RWPE2 (cell line): ENCODE results near the gene ASTN2.

Experiments
- ATAC-seq: fragments of 200-7000 bp; cut with Tn5 transposase; 3 replicates; pipeline ENCODE4 v1.9.1; 2021; ENCODE audit warnings: low read depth
- DNase-seq: peaks from one replicate; pipeline ENCODE4 v3.0.0-alpha.2; 2020; ENCODE audit warnings: low spot score
- H3K27ac ChIP-seq: fragments of 450-650 bp; 2 replicates; pipeline ENCODE4 v1.5.1; 2017; ENCODE audit warnings: mild to moderate bottlenecking; ENCODE audit not compliant: poor library complexity, severe bottlenecking
- H3K27me3 ChIP-seq: fragments of 250-450 bp; sonication (Bioruptor Pico); 2 replicates; pipeline ENCODE4 v1.5.1; 2021; ENCODE audit warnings: mild to moderate bottlenecking, moderate library complexity; ENCODE audit not compliant: insufficient read depth, poor library complexity, severe bottlenecking
- H3K36me3 ChIP-seq: fragments of 250-450 bp; sonication (Bioruptor Pico); 2 replicates; pipeline ENCODE4 v1.5.1; 2020; ENCODE audit warnings: low read depth, mild to moderate bottlenecking, moderate library complexity
- H3K4me1 ChIP-seq: fragments of 250-450 bp; sonication (Bioruptor Pico); 2 replicates; pipeline ENCODE4 v1.5.1; 2021; ENCODE audit warnings: mild to moderate bottlenecking, moderate library complexity; ENCODE audit not compliant: insufficient read depth, poor library complexity, severe bottlenecking
- H3K4me3 ChIP-seq: fragments of 250-450 bp; sonication (Bioruptor Pico); 2 replicates; pipeline ENCODE4 v1.5.1; 2021; ENCODE audit warnings: mild to moderate bottlenecking, moderate library complexity; ENCODE audit not compliant: severe bottlenecking
- H3K9me3 ChIP-seq: fragments of 250-450 bp; sonication (Bioruptor Pico); 2 replicates; pipeline ENCODE4 v1.5.1; 2021; ENCODE audit warnings: mild to moderate bottlenecking, moderate library complexity; ENCODE audit not compliant: severe bottlenecking
- TF ChIP-seq, protein P1 (sequence below): fragments of 450-650 bp; IDR thresholded peaks from one replicate; pipeline ENCODE4 v1.5.1; 2017; ENCODE audit warnings: mild to moderate bottlenecking, moderate library complexity; ENCODE audit not compliant: poor library complexity, severe bottlenecking

The ASTN2 gene

DNA sequence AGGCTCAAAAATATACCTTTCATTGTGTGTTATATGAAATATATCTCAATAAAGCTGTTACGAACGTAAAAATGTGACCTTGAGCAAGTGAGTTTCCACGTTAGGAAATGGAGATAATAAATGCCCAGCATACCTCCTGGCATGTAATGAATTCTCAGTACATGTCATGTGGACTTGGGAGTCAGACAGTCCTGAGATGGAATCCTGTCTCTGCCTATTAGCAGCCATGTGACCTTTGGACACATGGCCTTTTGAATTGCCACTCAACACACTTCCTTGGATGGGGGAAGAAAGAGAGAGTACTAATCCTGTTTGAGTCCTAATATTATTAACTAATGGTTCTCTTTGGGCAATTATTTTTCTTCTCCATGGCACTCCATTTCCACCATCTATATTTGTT lies 702.1 kb downstream of the ASTN2 start:
- ATAC-seq (no peak), DNase-seq (no peak)
- Histone ChIP-seq H3K4me1 (no peaks in the 10 kb centered on the region), H3K27ac (no peak overlapping the region), H3K27me3 (no peaks in the 10 kb centered on the region), H3K9me3 (no peaks in the 10 kb centered on the region), H3K4me3 (no peak overlapping the region), H3K36me3 (no peaks in the 10 kb centered on the region)
- TF ChIP-seq, protein P1, sequence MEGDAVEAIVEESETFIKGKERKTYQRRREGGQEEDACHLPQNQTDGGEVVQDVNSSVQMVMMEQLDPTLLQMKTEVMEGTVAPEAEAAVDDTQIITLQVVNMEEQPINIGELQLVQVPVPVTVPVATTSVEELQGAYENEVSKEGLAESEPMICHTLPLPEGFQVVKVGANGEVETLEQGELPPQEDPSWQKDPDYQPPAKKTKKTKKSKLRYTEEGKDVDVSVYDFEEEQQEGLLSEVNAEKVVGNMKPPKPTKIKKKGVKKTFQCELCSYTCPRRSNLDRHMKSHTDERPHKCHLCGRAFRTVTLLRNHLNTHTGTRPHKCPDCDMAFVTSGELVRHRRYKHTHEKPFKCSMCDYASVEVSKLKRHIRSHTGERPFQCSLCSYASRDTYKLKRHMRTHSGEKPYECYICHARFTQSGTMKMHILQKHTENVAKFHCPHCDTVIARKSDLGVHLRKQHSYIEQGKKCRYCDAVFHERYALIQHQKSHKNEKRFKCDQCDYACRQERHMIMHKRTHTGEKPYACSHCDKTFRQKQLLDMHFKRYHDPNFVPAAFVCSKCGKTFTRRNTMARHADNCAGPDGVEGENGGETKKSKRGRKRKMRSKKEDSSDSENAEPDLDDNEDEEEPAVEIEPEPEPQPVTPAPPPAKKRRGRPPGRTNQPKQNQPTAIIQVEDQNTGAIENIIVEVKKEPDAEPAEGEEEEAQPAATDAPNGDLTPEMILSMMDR, result no peak

DNA sequence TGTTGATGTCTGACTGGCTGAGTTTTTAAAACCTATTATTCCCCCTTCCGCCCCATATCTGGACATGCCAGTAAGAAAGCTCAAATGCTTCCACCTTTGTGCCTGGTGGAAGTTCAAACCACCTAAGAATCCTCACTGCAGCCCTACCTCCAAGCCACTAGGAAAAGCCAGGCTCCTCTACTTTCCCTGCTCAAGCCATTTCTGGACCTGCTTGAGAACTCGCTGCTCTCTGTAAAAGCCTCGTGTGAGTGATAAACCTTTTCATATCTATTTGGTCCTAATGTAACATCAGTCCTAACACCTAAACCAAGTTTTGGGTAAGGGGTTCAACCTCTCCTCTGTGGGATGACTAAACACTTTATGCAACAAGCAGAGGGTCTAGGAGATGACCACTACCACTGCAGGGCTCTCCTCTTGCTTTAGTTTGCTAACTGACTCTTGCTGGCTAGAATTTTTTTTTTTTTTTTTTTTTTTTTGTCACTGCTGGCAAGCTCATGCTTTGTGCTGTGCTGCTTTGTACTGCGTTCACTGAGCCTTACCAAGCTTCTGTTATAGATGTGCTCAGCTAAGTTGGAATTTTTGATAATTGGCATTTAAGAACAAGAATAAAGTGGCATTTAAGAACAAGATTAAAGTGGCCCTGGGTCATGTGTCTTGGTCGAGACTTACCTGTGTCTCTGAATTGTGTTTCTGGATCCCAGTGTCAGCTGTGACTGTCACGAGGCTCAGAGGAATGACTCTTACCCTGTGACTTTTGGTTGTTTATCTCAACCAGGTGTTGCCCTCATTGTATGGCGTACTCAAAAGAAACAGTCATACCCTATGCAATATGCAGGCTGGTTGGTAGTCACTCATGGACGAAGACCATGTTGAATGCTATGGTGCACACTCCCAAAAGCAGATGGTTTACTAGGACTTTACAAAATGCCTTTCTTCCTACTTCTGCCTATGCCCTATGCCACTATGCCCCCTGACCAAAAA lies 708.3 kb downstream of the ASTN2 start:
- peaks cover 6% of the 10 kb centered on the region; the same call in 1 of the 2 replicates for H3K36me3 ChIP-seq
- peaks cover 10% of the 10 kb centered on the region for H3K4me1 ChIP-seq
- no peak overlapping the region for H3K27ac ChIP-seq
- DNase-seq (no peak), ATAC-seq (no peak)
- no peak overlapping the region for H3K4me3 ChIP-seq
- H3K9me3 ChIP-seq, result no peaks in the 10 kb centered on the region
- TF ChIP-seq, protein P1, result no peak
- no peaks in the 10 kb centered on the region for H3K27me3 ChIP-seq

DNA sequence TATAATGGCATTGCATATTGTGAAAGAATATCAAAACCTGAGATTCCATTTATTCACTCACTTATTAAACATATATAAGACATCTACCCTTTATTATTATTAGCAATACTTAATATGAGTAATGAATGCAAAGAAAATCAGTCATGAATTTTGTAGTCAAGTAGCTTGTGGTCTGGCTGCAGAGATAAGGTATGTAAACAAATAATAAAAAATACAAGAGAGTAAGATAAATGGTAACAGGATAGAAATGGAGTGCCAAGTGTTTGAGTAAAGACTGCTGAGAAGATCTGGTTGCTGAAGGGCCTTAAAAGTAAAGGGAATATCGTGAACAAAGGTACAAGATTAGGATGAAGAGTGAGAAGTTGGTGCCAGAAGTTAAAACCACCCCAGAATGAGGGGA lies 709.3 kb downstream of the ASTN2 start:
- H3K4me3 ChIP-seq, result no peak overlapping the region
- TF ChIP-seq, protein P1, result no peak
- no peak overlapping the region for H3K27ac ChIP-seq
- H3K27me3 ChIP-seq, result no peaks in the 10 kb centered on the region
- no peak for DNase-seq
- no peaks in the 10 kb centered on the region for H3K9me3 ChIP-seq
- ATAC-seq, result no peak
- H3K36me3 ChIP-seq, result peaks cover 6% of the 10 kb centered on the region; the same call in 1 of the 2 replicates
- H3K4me1 ChIP-seq, result peaks cover 20% of the 10 kb centered on the region

DNA sequence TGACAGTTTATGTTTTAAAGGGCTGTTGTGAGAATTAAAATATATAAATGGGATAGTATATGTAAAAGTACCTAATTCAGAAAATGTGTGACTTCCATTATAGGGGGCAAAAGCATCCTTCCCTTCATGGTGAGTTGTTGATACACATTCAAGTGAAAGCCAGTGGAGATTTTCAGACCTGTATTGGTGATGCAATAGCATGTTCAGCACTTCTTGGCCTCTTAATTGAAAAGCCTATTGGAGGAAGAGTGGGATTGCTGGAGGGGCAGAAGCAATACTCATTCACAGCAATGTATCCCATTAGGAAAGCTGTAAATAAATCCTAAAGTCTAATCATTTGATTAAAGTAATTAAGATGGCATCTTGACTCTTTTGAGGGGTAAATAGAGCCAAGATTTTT lies 710.4 kb downstream of the ASTN2 start:
- Histone ChIP-seq H3K9me3 (no peaks in the 10 kb centered on the region), H3K27ac (no peak overlapping the region), H3K4me1 (peaks cover 21% of the 10 kb centered on the region), H3K36me3 (peaks cover 17% of the 10 kb centered on the region), H3K27me3 (no peaks in the 10 kb centered on the region), H3K4me3 (no peak overlapping the region)
- TF ChIP-seq, protein P1, result no peak
- ATAC-seq (no peak), DNase-seq (no peak)

DNA sequence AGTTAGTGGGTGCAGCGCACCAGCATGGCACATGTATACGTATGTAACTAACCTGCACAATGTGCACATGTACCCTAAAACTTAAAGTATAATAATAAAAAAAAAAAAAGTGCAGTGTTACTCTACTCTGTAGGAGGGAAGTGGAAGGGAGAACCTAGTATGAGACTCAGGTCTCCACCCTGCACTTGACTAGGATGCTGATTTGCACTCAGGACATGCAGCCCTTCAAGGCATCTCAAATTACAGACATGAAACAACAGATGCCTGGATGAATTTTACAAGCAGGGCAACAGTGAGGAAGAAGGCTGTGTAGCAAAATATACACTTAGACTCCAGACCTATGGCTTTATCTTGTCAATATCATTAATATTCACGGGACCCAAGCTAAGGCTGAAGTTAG lies 711.2 kb downstream of the ASTN2 start:
- Histone ChIP-seq H3K27ac (no peak overlapping the region), H3K4me1 (peaks cover 21% of the 10 kb centered on the region), H3K9me3 (no peaks in the 10 kb centered on the region), H3K27me3 (no peaks in the 10 kb centered on the region), H3K36me3 (peaks cover 25% of the 10 kb centered on the region), H3K4me3 (no peak overlapping the region)
- ATAC-seq (no peak), DNase-seq (no peak)
- TF ChIP-seq, protein P1, result no peak
